IPS-18a (cell line): ENCODE results near the gene ERH.
A peak's percentile ranks its signal among the peaks of the same experiment; 100 is the strongest.
"Not testable (repeated sequence)": the region's sequence is repeated elsewhere in the genome, so short reads cannot be mapped to it uniquely, and the experiment has no call there.

ENCODE experiments used
- H3K27ac ChIP-seq: one replicate; pipeline ENCODE4 v1.5.1; 2013; ENCODE audit warnings: low read length
- H3K27me3 ChIP-seq: one replicate; pipeline ENCODE4 v1.6.1; 2013; ENCODE audit warnings: mild to moderate bottlenecking, low read length; ENCODE audit not compliant: control insufficient read depth, insufficient read depth
- H3K36me3 ChIP-seq: one replicate; pipeline ENCODE4 v1.6.1; 2013; ENCODE audit warnings: low read depth, low read length; ENCODE audit not compliant: control insufficient read depth
- H3K4me1 ChIP-seq: one replicate; pipeline ENCODE4 v1.6.1; 2013; ENCODE audit warnings: low read depth, low read length; ENCODE audit not compliant: control insufficient read depth
- H3K4me3 ChIP-seq: one replicate; pipeline ENCODE4 v1.5.1; 2013; ENCODE audit warnings: low read length
- H3K9ac ChIP-seq: one replicate; pipeline ENCODE4 v1.6.1; 2013; ENCODE audit warnings: mild to moderate bottlenecking, low read length, moderate library complexity
- H3K9me3 ChIP-seq: one replicate; pipeline ENCODE4 v1.6.1; 2013; ENCODE audit warnings: low read depth, low read length; ENCODE audit not compliant: control insufficient read depth

ERH gene

DNA sequence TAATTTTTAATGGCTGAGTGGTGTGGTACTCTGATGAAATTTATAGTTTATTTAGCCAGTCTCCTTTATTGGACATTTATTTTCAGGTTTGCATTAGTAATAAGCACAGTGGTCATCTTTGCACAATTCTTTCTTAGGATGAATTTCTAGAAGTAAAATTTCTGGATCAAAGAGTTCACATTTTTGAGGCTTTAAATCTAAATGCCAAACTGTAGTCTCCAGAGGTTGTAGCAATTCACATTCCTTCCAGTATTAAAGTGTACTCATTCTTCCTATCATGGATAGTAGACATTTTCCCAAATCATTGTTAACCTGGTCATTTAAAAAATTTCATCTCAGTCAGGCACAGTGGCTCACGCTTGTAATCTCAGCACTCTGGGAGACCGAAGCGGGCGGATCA, 25.2 kb upstream of the ERH start:
- Histone ChIP-seq H3K36me3 (peaks cover 10% of the 10 kb centered on the region), H3K4me3 (no peak overlapping the region), H3K4me1 (no peaks in the 10 kb centered on the region), H3K27me3 (no peaks in the 10 kb centered on the region), H3K9ac (no peak overlapping the region), H3K27ac (no peak overlapping the region), H3K9me3 (no peaks in the 10 kb centered on the region)

DNA sequence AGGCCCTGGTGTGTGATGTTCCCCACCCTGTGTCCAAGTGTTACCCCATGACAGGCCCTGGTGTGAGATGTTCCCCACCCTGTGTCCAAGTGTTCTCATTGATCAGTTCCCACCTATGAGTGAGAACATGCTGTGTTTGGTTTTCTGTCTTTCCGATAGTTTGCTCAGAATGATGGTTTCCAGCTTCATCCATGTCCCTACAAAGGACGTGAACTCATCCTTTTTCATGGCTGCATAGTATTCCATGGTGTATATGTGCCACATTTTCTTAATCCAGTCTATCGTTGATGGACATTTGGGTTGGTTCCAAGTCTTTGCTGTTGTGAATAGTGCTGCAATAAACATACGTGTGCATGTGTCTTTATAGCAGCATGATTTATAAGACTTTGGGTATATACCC, 18.0 kb upstream of the ERH start:
- H3K4me3 ChIP-seq, H3K27me3 ChIP-seq, H3K36me3 ChIP-seq, H3K4me1 ChIP-seq, H3K9ac ChIP-seq, H3K9me3 ChIP-seq, H3K27ac ChIP-seq: not testable (repeated sequence)

DNA sequence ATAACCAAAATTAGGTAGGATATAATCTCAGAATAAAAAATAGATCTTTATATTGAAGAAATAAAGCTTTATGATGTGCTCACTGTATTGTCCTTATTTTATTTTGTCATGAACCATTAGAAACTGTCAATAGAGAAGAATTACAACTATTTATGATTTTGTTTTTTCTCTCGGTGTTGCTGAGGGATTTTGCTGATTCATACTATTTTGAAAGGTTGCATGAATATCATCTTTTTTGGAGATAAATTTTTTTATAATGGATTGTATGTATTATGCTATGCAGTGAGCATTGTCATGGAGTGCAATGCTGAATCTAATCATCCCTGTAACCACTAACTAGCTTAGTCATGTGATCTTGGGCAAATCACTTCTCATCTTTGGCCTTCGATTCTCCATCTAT, 15.4 kb upstream of the ERH start:
- no peak overlapping the region for H3K4me3 ChIP-seq
- no peaks in the 10 kb centered on the region for H3K4me1 ChIP-seq

DNA sequence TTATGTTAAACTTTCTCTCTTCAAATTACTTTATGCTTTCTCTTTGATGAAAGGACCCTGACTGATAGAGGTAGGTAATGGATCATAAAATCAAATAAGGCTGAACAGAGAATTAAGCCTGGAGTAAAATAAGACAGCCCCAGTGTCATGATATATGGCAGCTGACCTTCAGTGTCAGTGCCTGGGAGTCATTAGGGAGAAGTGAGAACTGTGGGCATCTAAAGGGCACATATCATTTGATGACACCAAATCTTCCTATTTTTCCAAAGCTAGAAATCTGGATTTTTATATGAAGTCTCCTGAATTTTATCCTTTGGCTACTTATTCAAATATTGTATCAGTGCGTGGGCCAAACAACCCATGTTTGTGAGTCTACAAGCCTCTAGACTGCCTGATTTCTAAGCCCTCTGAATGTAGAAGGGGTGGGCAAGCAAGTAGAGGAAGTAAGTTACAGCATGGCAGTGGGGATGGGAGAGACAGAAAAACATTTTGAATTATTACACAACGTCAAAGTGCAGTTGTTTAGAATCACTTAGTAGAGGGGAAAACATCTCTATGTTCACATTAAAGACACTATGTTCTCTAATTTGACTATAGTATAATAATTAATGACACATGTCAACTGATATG, 10.3 kb upstream of the ERH start:
- Histone ChIP-seq H3K4me3 (no peak overlapping the region), H3K4me1 (no peaks in the 10 kb centered on the region), H3K9ac (no peak overlapping the region), H3K27me3 (no peaks in the 10 kb centered on the region), H3K36me3 (no peaks in the 10 kb centered on the region), H3K9me3 (no peaks in the 10 kb centered on the region), H3K27ac (no peak overlapping the region)

More for the DNA sequence above, 15.4 kb upstream of the ERH start:
- Histone ChIP-seq H3K9me3 (no peaks in the 10 kb centered on the region), H3K27ac (no peak overlapping the region), H3K27me3 (no peaks in the 10 kb centered on the region), H3K9ac (no peak overlapping the region), H3K36me3 (no peaks in the 10 kb centered on the region)

DNA sequence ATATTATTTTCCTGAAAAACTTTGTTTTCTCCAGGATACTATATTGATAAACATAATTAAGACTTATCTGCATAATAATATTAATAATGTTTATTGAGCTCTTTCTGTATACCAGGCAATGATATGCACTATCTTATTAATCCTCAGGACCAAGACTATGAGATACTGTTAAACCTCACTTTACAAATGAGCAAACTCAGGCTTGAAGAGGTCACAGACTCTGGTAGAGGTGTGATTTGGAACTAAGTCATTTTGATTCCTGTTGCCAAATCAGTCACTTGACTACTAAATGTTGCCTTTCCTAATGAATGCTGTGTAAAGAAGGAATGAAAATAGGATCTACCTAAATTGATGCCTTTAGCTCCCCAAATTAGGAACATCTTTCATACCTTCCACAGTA, 7.7 kb upstream of the ERH start:
- Histone ChIP-seq H3K4me1 (no peaks in the 10 kb centered on the region), H3K9me3 (no peaks in the 10 kb centered on the region), H3K36me3 (no peaks in the 10 kb centered on the region), H3K27me3 (no peaks in the 10 kb centered on the region), H3K4me3 (no peak overlapping the region), H3K9ac (no peak overlapping the region), H3K27ac (no peak overlapping the region)

DNA sequence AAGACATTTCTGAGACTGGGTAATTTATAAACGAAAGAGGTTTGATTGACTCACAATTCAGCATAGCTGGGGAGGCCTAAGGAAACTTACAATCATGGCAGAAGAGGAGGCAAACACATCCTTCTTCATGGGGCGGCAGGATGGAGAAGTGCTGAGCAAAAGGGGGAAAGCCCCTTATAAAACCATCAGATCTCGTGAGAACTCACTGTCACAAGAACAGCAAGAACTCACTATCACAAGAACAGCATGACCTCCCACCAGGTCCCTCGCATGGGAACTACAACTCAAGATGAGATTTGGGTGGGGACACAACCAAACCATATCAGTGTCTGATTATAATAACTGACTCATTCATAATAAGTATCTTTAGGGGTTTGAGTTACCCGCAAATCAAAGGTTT, 6.8 kb upstream of the ERH start:
- H3K4me1 ChIP-seq = peaks cover 6% of the 10 kb centered on the region
- H3K9me3 ChIP-seq = no peaks in the 10 kb centered on the region
- H3K4me3 ChIP-seq = no peak overlapping the region
- no peaks in the 10 kb centered on the region for H3K27me3 ChIP-seq
- no peak overlapping the region for H3K9ac ChIP-seq
- no peak overlapping the region for H3K27ac ChIP-seq
- H3K36me3 ChIP-seq = no peaks in the 10 kb centered on the region

DNA sequence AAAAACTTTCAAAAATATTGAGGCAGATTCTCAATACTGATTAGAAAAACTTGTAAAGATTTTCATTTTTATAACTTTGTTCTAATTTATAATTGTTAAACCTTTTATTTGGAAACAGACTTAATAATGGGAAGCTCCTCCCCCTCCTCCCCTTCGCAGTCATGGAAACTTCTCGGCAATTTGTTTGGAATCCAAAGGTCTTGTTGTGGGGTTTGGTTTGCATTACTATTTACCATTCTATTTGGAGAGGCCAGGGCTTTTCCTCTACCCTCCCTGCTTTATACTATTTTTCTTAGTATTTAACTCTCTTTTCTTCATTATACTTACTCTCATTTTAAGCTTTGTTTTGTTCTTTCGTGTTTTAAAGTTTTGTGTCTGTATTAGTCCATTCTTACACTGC, 6.4 kb upstream of the ERH start:
- Histone ChIP-seq H3K9me3 (no peaks in the 10 kb centered on the region), H3K27ac (no peak overlapping the region), H3K9ac (no peak overlapping the region), H3K36me3 (no peaks in the 10 kb centered on the region), H3K4me1 (peaks cover 9% of the 10 kb centered on the region), H3K27me3 (no peaks in the 10 kb centered on the region), H3K4me3 (no peak overlapping the region)

DNA sequence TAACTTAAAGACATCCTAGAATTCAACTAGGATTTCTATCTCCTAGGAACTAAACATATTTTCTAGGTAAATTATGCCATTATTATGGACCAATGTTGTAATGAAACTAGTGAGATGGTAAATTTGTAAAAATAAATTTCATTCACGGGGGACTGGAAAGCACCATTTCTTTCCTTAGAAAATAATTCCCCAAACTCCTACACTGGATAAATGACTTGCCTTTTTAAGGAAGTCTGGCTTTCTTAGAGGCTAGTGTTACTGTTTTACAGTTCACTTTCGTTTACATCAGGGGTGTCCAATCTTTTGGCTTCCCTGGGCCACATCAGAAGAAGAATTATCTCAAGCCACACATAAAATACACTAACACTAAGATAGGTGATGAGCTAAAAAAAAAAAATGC, 3.7 kb upstream of the ERH start:
- Histone ChIP-seq H3K27me3 (no peaks in the 10 kb centered on the region), H3K4me1 (peaks cover 11% of the 10 kb centered on the region), H3K27ac (no peak overlapping the region), H3K36me3 (no peaks in the 10 kb centered on the region), H3K9me3 (no peaks in the 10 kb centered on the region), H3K9ac (no peak overlapping the region), H3K4me3 (no peak overlapping the region)

DNA sequence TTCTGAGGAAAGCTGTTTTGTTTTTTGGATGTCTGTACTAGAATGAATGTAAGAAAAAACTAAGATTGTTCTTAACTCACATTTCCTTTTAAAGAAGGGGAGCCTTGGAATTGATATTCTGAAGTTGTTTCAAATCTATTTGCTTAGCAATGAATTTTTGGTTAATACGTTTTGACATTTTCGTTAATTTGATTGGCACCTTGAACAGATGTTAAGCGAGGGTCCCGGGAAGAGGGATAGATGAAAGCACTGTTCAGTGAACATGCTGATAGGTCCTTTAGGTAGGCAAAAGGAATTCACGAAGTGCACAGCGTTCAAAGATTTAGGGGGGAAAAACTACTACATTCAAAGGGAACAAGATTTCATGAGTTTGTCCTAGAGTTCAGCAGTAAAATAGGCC, 2.1 kb upstream of the ERH start:
- no peak overlapping the region for H3K9ac ChIP-seq

DNA sequence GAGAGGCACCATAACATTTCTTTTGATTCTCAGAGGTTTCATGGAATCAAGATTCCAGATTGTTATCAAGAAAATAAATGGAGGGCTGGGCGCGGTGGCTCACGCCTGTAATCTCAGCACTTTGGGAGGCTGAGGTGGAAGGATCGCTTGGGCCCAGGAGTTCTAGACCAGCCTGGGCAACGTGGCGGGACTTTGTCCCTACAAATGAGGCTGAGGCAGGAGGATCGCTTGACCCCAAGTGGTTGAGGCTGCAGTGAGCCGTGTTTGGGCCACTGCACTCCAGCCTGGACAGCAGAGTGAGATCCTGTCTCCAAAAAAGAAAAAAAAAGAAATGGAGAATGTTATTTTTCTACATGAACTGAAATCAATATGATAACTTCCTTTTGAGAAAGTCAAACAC, 1.7 kb upstream of the ERH start:
- H3K9me3 ChIP-seq = no peaks in the 10 kb centered on the region
- H3K4me3 ChIP-seq = peak overlapping the region; percentile 97
- H3K36me3 ChIP-seq = peaks cover 15% of the 10 kb centered on the region
- H3K27ac ChIP-seq = no peak overlapping the region
- no peak overlapping the region for H3K9ac ChIP-seq
- peaks cover 15% of the 10 kb centered on the region for H3K4me1 ChIP-seq
- H3K27me3 ChIP-seq = no peaks in the 10 kb centered on the region

More for the DNA sequence above, 2.1 kb upstream of the ERH start:
- Histone ChIP-seq H3K9me3 (no peaks in the 10 kb centered on the region), H3K27ac (no peak overlapping the region), H3K27me3 (no peaks in the 10 kb centered on the region), H3K4me3 (peak overlapping the region; percentile 97), H3K4me1 (peaks cover 15% of the 10 kb centered on the region), H3K36me3 (peaks cover 11% of the 10 kb centered on the region)

DNA sequence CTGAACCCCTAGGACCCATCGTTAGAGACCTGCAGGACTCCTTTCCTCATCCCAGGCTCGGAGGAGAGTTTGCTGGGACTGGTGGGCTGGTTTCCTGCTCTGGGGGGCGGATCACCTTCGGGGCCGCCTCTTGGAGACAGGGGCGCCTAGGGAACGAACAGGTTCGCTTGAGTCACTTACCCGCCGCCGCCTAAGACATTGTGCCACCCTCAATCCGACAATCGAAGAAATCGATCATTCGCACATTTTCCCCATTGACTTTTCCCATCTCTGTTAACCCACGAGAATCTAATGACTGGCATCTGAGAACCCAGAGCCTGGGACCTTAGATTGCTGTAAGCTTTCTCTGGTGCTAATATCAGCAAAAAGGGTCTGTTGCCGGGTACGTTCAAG, 715 bp upstream of the ERH start:
- H3K4me3 ChIP-seq = peak overlapping the region; percentile 97
- peaks cover 15% of the 10 kb centered on the region for H3K4me1 ChIP-seq
- no peaks in the 10 kb centered on the region for H3K27me3 ChIP-seq
- peak overlapping the region; percentile 99 for H3K27ac ChIP-seq
- no peaks in the 10 kb centered on the region for H3K9me3 ChIP-seq
- peak overlapping the region; percentile 98 for H3K9ac ChIP-seq
- peaks cover 24% of the 10 kb centered on the region for H3K36me3 ChIP-seq

DNA sequence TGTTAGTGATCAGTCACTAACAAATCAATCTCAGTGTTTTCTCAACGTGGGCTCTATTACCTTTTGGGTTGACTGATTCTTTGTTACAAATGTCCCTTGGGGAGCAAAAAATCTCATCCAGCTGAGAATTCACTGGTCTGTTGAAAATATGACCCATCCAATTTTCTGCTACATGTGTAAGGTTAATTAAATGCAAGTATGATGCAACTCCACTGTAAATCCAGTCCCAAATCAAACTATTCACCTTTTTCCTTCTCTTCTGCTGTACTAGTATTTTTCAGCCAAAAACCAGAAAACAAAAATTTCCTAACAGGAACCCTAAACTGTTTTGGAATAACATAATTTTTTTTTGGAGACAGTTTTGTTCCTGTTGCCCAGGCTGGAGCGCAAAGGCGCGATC, 2.2 kb downstream of the ERH start:
- H3K27ac ChIP-seq = no peak overlapping the region
- H3K4me1 ChIP-seq = peaks cover 15% of the 10 kb centered on the region
- H3K4me3 ChIP-seq = no peak overlapping the region
- no peaks in the 10 kb centered on the region for H3K27me3 ChIP-seq
- H3K9me3 ChIP-seq = no peaks in the 10 kb centered on the region
- peaks cover 51% of the 10 kb centered on the region for H3K36me3 ChIP-seq
- no peak overlapping the region for H3K9ac ChIP-seq
